SK-N-SH treated with all-trans-retinoic acid at 6 μM for 48 hours (cell line): ENCODE measurements around the gene CEP170.

Experiments
- CSDC2 ChIP-seq: fragments of 250-450 bp; sonication (Bioruptor Pico); IDR thresholded peaks from 2 replicates; pipeline ENCODE4 v1.5.0; 2020; ENCODE audit warnings: mild to moderate bottlenecking, moderate library complexity
- ISL1 ChIP-seq: fragments of 250-450 bp; sonication (Bioruptor Pico); IDR thresholded peaks from 2 replicates; pipeline ENCODE4 v2.1.2; 2022; ENCODE audit warnings: mild to moderate bottlenecking, moderate library complexity
- OSR1 ChIP-seq: fragments of 250-450 bp; sonication (Bioruptor Pico); IDR thresholded peaks from 2 replicates; pipeline ENCODE4 v1.8.0; 2022; ENCODE audit warnings: moderate library complexity, mild to moderate bottlenecking, inconsistent platforms
- TCF4 ChIP-seq: fragments of 250-450 bp; sonication (Bioruptor Pico); IDR thresholded peaks from 2 replicates; pipeline ENCODE4 v1.8.0; 2021; ENCODE audit warnings: mild to moderate bottlenecking, moderate library complexity, borderline replicate concordance
- ZC3H10 ChIP-seq: fragments of 250-450 bp; sonication (Bioruptor Pico); IDR thresholded peaks from 2 replicates; pipeline ENCODE4 v1.5.1; 2021; ENCODE audit warnings: mild to moderate bottlenecking, moderate library complexity
- ZNF70 ChIP-seq: fragments of 450-650 bp; formaldehyde crosslinking; IDR thresholded peaks from 2 replicates; pipeline ENCODE4 v1.5.0; 2020; ENCODE audit warnings: mild to moderate bottlenecking, moderate library complexity
- TF ChIP-seq, protein P1 (sequence below): fragments of 250-450 bp; sonication (Bioruptor Pico); IDR thresholded peaks from 2 replicates; pipeline ENCODE4 v1.5.1; 2020; ENCODE audit warnings: low read depth, mild to moderate bottlenecking, moderate library complexity
- TF ChIP-seq, protein P2 (sequence below): fragments of 250-450 bp; sonication (Bioruptor Pico); IDR thresholded peaks from 2 replicates; pipeline ENCODE4 v1.5.0; 2020; ENCODE audit warnings: mild to moderate bottlenecking, moderate library complexity
- TF ChIP-seq, protein P3 (sequence below): fragments of 250-450 bp; sonication (Bioruptor Pico); IDR thresholded peaks from 2 replicates; pipeline ENCODE4 v1.8.0; 2020; ENCODE audit warnings: mild to moderate bottlenecking, moderate library complexity, borderline replicate concordance

DNA sequence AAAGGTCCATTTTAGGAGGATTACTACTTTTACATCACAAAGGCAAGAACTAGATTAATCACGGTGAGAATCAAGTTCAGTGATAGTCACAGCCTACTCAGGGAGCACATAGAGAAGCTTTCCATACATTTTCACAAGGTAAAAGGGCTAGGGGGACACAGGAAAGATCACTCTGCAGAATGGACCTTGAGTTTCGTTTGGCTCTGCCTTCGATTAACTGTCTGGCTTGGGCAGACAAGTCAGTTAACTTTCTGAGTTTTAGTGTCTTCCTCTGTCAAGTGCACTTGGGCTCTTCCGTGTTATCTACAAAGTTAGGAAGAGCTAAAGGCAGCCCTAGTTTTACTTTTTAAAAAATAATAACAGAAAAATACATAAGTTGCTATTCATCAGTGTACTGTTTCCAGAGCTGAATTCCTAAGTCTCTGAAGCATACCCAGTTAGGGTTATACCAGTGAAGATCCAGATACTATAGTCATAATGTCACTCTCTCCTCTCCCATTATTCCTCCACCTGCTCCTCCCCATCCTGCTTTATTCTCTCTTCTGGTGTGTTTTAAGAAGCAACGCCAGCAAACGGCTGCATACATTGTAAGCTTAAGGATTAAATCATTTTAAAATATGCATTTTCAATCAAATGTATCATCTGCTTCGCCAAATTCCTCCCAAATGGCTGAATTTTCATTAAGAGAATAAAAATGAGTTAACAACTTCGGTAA, 1.7 kb downstream of the CEP170 start:
- TF ChIP-seq, protein P1, sequence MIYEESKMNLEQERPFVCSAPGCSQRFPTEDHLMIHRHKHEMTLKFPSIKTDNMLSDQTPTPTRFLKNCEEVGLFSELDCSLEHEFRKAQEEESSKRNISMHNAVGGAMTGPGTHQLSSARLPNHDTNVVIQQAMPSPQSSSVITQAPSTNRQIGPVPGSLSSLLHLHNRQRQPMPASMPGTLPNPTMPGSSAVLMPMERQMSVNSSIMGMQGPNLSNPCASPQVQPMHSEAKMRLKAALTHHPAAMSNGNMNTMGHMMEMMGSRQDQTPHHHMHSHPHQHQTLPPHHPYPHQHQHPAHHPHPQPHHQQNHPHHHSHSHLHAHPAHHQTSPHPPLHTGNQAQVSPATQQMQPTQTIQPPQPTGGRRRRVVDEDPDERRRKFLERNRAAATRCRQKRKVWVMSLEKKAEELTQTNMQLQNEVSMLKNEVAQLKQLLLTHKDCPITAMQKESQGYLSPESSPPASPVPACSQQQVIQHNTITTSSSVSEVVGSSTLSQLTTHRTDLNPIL (CRISPR knock-in tag): no peak
- no peak for TF ChIP-seq ZC3H10
- TF ChIP-seq, protein P2, sequence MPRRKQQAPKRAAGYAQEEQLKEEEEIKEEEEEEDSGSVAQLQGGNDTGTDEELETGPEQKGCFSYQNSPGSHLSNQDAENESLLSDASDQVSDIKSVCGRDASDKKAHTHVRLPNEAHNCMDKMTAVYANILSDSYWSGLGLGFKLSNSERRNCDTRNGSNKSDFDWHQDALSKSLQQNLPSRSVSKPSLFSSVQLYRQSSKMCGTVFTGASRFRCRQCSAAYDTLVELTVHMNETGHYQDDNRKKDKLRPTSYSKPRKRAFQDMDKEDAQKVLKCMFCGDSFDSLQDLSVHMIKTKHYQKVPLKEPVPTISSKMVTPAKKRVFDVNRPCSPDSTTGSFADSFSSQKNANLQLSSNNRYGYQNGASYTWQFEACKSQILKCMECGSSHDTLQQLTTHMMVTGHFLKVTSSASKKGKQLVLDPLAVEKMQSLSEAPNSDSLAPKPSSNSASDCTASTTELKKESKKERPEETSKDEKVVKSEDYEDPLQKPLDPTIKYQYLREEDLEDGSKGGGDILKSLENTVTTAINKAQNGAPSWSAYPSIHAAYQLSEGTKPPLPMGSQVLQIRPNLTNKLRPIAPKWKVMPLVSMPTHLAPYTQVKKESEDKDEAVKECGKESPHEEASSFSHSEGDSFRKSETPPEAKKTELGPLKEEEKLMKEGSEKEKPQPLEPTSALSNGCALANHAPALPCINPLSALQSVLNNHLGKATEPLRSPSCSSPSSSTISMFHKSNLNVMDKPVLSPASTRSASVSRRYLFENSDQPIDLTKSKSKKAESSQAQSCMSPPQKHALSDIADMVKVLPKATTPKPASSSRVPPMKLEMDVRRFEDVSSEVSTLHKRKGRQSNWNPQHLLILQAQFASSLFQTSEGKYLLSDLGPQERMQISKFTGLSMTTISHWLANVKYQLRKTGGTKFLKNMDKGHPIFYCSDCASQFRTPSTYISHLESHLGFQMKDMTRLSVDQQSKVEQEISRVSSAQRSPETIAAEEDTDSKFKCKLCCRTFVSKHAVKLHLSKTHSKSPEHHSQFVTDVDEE (CRISPR knock-in tag): no peak
- TF ChIP-seq OSR1 (CRISPR knock-in tag): no peak
- TF ChIP-seq CSDC2 (CRISPR knock-in tag): no peak
- no peak for TF ChIP-seq TCF4 (CRISPR knock-in tag)
- no peak for TF ChIP-seq ZNF70
- TF ChIP-seq, protein P3, sequence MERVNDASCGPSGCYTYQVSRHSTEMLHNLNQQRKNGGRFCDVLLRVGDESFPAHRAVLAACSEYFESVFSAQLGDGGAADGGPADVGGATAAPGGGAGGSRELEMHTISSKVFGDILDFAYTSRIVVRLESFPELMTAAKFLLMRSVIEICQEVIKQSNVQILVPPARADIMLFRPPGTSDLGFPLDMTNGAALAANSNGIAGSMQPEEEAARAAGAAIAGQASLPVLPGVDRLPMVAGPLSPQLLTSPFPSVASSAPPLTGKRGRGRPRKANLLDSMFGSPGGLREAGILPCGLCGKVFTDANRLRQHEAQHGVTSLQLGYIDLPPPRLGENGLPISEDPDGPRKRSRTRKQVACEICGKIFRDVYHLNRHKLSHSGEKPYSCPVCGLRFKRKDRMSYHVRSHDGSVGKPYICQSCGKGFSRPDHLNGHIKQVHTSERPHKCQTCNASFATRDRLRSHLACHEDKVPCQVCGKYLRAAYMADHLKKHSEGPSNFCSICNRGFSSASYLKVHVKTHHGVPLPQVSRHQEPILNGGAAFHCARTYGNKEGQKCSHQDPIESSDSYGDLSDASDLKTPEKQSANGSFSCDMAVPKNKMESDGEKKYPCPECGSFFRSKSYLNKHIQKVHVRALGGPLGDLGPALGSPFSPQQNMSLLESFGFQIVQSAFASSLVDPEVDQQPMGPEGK (CRISPR knock-in tag): no peak
- TF ChIP-seq ISL1 (CRISPR knock-in tag): no peak
